Prostate gland (tissue), 2 donors: ENCODE data around the gene MAGI2. TPM values are rescaled to one million over a fixed set of nuclear protein-coding genes. Genes with fewer than 3 reads are reported as not detected.

Source experiments
- DNase-seq: peaks from one replicate; pipeline ENCODE4 v3.0.0-alpha.2; 2019; ENCODE audit warnings: low spot score
- H3K27ac ChIP-seq, 2 donors: fragments of 200-600 bp; sonication (generic); 2 replicates each; pipeline ENCODE4 v1.5.1; 2017 to 2019
- H3K27me3 ChIP-seq: fragments of 200-600 bp; sonication (generic); replicated peaks from 2 replicates; pipeline ENCODE4 v1.5.1; 2019; ENCODE audit not compliant: insufficient read depth
- H3K36me3 ChIP-seq, 2 donors: fragments of 200-600 bp; sonication (generic); 1 replicate in 1 of 2; 2 replicates in 1 of 2; pipeline versions ENCODE4 v1.5.1 to v1.8.1; 2017 to 2019
- H3K4me1 ChIP-seq: fragments of 200-600 bp; sonication (generic); replicated peaks from 2 replicates; pipeline ENCODE4 v1.5.1; 2019
- H3K4me3 ChIP-seq, 2 donors: fragments of 200-600 bp; sonication (generic); 2 replicates each; pipeline ENCODE4 v1.5.1; 2017 to 2019
- H3K9me3 ChIP-seq: fragments of 200-600 bp; sonication (generic); 2 replicates; pipeline ENCODE4 v1.5.1; 2017
- POLR2A ChIP-seq: fragments of 450-650 bp; IDR thresholded peaks from one replicate; pipeline ENCODE4 v1.6.1; 2016; ENCODE audit warnings: antibody characterized with exemption, mild to moderate bottlenecking
- POLR2AphosphoS5 ChIP-seq: sonication (generic); formaldehyde crosslinking; IDR thresholded peaks from one replicate; pipeline ENCODE4 v1.6.1; 2017; ENCODE audit warnings: antibody characterized with exemption
- WGBS: methylation state at CpG from one replicate; pipeline ENCODE4 v1.1.5; 2018; 5-methylcytosine and 5-hydroxymethylcytosine counted together
- intact Hi-C: fragments of 100-400 bp; cut with DNase I; formaldehyde crosslinking; loops from one replicate; pipeline ENCODE4 v1.14.2; 2022
- total RNA-seq, 2 donors: library from RNA; depleted of rRNA; stranded (reverse); fragments of >200 nt; gene quantifications; one replicate each; pipeline ENCODE4 v1.1.0, GENCODE V29; 2016
- TF ChIP-seq, protein P1 (sequence below), 4 experiments: fragments of 200-600 bp in 2 of 4; fragments of 450-650 bp in 2 of 4; sonication (generic) in 2 of 4; IDR thresholded peaks; 1 replicate in 3 of 4; 2 replicates in 1 of 4; pipeline ENCODE4 v1.5.1; 2016 to 2019; ENCODE audit warnings: antibody characterized with exemption in 4 of 4, mild to moderate bottlenecking in 2 of 4, moderate library complexity in 2 of 4

The MAGI2 gene
- total RNA-seq, 2 donors from 2014 or later = 27.1 to 31.3 TPM

DNA sequence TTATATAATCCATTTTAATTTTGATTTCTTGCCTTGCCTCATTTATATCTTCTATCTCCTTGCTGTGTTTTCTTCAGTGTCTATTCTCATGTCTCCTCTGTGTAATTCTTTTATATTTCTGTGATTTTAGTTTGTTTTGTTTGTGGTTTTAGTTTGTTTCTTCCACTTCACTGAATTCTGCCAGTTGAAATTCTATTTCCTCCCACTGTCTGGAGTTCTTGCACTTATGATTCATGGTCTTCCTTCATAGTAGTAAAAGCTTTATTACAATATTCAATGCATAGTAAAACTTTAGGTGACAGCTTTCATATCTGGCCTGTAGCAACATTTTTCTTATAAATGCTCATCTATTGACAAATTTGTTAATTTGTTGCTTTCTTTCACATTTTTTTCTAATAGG, 113.3 kb downstream of the MAGI2 start:
- intact Hi-C loops = no loop called here
- TF ChIP-seq POLR2A (no peak), POLR2AphosphoS5 (no peak)
- TF ChIP-seq, protein P1, sequence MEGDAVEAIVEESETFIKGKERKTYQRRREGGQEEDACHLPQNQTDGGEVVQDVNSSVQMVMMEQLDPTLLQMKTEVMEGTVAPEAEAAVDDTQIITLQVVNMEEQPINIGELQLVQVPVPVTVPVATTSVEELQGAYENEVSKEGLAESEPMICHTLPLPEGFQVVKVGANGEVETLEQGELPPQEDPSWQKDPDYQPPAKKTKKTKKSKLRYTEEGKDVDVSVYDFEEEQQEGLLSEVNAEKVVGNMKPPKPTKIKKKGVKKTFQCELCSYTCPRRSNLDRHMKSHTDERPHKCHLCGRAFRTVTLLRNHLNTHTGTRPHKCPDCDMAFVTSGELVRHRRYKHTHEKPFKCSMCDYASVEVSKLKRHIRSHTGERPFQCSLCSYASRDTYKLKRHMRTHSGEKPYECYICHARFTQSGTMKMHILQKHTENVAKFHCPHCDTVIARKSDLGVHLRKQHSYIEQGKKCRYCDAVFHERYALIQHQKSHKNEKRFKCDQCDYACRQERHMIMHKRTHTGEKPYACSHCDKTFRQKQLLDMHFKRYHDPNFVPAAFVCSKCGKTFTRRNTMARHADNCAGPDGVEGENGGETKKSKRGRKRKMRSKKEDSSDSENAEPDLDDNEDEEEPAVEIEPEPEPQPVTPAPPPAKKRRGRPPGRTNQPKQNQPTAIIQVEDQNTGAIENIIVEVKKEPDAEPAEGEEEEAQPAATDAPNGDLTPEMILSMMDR (IDR thresholded peaks at IDR 0.05) = no peak
- no peaks in the 10 kb centered on the region for H3K4me1 ChIP-seq
- no peak overlapping the region for H3K4me3 ChIP-seq
- no peaks in the 10 kb centered on the region for H3K9me3 ChIP-seq
- H3K27ac ChIP-seq = no peak overlapping the region
- H3K36me3 ChIP-seq = no peaks in the 10 kb centered on the region
- no peaks in the 10 kb centered on the region for H3K27me3 ChIP-seq
- DNase-seq = no peak

DNA sequence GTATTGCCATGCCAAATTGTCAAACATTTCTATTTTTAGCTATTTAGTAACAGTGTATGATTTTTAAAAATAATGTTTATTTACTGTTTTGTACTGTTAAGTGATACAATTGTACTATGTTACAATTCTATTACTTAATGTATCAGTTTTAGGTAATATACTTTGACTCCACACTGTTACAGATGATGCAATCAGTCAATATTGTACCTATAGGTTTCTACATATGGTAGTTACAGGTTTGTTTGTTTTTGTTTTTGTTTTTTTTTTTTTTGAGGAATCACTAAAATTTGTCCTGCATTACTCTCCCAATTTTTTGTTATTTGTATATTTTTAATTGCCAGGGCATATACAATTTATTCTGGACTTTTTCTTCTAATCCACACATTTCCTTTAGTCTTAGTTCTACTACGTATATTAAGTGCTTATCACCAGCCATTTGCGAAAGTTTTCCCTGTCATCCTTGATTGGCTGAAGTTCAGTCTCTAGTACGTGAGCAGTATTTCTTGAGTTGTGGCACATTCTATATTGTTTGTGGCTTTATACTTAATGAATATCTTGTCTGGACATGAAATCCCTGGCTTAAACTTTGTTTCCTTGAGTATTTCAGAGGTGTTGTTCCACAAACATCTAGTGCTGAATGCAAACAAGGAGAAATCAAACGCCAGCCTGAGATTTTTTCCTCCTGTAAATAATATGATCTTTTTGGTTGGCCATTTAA, 114.1 kb downstream of the MAGI2 start:
- Histone ChIP-seq H3K4me3 (no peak overlapping the region), H3K27me3 (no peaks in the 10 kb centered on the region), H3K9me3 (no peaks in the 10 kb centered on the region), H3K27ac (no peak overlapping the region), H3K36me3 (no peaks in the 10 kb centered on the region), H3K4me1 (no peaks in the 10 kb centered on the region)
- TF ChIP-seq POLR2AphosphoS5 = no peak
- TF ChIP-seq POLR2A = no peak
- TF ChIP-seq, protein P1 (IDR thresholded peaks at IDR 0.05) = no peak
- intact Hi-C loops = no loop called here
- WGBS = 76% methylated on average over 4 of the region's 4 CpGs
- no peak for DNase-seq

DNA sequence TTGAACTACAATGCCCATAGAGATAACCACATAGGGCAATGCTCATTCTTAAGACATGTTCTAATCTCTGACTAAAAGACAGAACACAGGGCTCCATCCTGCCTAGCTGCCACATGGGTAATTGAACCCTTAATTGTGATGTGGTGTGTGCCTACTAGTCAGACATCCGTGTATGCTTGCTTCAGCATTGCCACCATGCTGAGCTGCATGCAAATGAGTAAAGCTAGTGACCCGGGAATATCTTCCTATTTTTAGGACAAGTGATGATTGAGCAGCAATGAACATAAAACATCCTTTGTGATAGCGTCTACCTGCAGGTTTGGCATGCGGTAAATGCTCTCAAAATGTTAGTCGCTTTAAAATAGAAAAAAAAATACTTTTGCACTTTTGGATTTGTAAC, 115.8 kb downstream of the MAGI2 start:
- 58% methylated on average over 5 of the region's 5 CpGs for WGBS
- intact Hi-C loops = no loop called here
- H3K27me3 ChIP-seq = no peaks in the 10 kb centered on the region

DNA sequence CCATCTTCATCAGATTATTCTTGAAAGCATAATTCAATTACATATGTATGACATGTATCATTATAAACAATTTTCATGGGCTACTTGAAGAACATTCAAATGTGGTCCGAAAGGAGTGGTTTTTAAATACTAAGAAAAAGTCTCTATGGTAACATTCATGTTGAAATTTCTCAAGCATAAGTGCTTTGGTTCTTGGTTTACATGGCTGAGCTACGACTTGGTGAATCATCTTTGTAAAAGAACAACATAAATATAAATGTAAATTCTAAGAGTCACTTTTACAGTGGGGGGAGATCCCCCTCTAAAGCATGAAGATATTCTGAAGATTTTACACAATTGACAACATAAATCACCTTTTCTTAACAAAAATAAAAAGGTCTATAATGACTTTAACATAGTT, 118.6 kb downstream of the MAGI2 start:
- H3K36me3 ChIP-seq = no peaks in the 10 kb centered on the region
- intact Hi-C loops = no loop called here
- no peak overlapping the region for H3K4me3 ChIP-seq
- no peaks in the 10 kb centered on the region for H3K4me1 ChIP-seq
- H3K9me3 ChIP-seq = no peaks in the 10 kb centered on the region
- TF ChIP-seq, protein P1 (IDR thresholded peaks at IDR 0.05) = no peak
- TF ChIP-seq POLR2AphosphoS5 (no peak), POLR2A (no peak)
- no peaks in the 10 kb centered on the region for H3K27me3 ChIP-seq
- no peak overlapping the region for H3K27ac ChIP-seq
- WGBS = 66% methylated on average over 2 of the region's 2 CpGs
- DNase-seq = no peak

More for the DNA sequence above, 115.8 kb downstream of the MAGI2 start:
- DNase-seq = no peak
- Histone ChIP-seq H3K4me1 (no peaks in the 10 kb centered on the region), H3K27ac (no peak overlapping the region), H3K4me3 (no peak overlapping the region), H3K36me3 (no peaks in the 10 kb centered on the region), H3K9me3 (no peaks in the 10 kb centered on the region)
- no peak for TF ChIP-seq POLR2A
- no peak for TF ChIP-seq POLR2AphosphoS5
- TF ChIP-seq, protein P1 (IDR thresholded peaks at IDR 0.05) = no peak

DNA sequence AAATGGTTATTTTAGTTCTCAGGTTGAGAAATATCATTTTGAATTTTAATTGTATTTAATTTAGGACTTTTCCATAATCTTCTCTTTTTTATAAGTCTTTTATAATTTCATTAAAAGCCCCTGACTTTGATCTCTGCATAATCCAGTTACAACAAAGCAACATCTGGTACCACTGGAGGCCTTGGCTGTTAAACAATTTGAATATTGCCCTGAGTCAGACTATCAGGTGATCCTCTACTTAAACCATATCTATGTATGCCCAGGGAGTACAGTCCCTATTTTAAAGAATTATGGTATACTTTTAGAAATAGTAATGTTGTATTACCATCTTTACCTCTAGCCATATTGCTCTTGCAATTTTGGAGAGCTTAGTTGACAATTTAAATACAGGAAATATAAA, 119.1 kb downstream of the MAGI2 start:
- Histone ChIP-seq H3K27ac (no peak overlapping the region), H3K4me1 (no peaks in the 10 kb centered on the region), H3K4me3 (no peak overlapping the region), H3K27me3 (no peaks in the 10 kb centered on the region), H3K36me3 (no peaks in the 10 kb centered on the region), H3K9me3 (no peaks in the 10 kb centered on the region)
- TF ChIP-seq POLR2AphosphoS5 (no peak), POLR2A (no peak)
- TF ChIP-seq, protein P1 (IDR thresholded peaks at IDR 0.05) = no peak
- no peak for DNase-seq
- intact Hi-C loops = no loop called here
